NCI-H1436 (cell line): ENCODE measurements around the gene ARHGAP24.

Source experiments
- DNase-seq: peaks from one replicate; lab custom pipeline; 2025; lab: John Stamatoyannopoulos, UW

ARHGAP24 gene

GRCh38 chr4:85919200-85919887, 444.4 kb downstream of the ARHGAP24 start:
- DNase-seq = no peak

DNA sequence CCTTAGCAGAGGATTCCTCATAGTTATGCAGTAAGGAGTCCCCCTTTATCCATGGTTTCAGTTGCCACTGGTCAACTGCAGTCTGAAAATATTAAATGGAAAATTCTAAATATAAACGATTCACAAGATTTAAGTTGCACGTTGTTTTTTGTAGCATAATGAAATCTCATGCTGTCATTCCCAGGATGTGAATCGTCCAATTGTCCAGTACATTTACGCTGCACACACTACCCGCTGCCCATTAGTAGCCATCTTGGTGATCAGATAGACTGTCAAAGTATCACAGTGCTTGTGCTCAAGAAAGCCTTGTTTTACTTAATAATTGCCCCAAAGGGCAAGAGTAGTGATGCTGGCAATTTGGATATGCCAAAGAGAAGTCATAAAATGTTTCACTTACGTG, 450.1 kb downstream of the ARHGAP24 start:
- DNase-seq = no peak

DNA sequence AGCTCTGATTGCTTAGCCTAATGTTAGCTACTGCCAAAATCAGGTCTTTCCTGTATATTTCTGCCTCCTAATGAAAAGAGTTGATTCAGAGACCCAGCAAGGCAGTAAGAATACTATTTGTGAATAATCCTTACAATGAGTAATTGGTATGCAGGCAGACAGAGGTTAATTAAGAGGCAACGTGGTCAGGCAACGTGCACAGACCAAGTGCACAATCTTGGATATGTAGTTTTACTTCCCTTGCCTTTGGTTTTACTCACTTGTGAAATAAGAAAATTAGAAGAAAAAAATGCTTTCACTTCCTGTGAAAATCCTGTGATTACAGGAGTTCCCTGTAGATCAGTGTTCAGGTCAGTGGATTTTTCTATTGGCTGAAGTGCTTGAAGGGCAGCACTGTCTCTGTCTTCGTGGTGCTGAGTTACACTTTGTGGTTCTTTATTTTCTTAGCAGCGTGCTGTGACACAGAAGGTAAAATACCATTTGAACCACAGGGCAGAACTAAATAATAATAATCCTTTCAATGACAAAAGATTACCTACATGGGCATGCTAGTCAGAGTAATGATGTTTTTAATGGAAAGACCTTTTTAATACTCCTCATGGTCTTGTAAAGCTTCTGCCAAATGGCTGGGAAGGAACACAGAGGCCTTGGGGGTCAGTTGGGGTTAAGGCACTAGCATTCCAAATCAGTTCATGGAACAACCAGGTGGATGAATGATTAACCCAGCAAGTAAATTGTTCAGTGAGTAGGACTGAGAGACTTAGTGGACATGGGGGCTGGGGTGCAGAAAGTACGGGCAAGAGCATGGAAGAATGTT, 454.0 kb downstream of the ARHGAP24 start:
- DNase-seq = no peak

GRCh38 chr4:85929961-85930665, 455.2 kb downstream of the ARHGAP24 start:
- peak; percentile 29 for DNase-seq

DNA sequence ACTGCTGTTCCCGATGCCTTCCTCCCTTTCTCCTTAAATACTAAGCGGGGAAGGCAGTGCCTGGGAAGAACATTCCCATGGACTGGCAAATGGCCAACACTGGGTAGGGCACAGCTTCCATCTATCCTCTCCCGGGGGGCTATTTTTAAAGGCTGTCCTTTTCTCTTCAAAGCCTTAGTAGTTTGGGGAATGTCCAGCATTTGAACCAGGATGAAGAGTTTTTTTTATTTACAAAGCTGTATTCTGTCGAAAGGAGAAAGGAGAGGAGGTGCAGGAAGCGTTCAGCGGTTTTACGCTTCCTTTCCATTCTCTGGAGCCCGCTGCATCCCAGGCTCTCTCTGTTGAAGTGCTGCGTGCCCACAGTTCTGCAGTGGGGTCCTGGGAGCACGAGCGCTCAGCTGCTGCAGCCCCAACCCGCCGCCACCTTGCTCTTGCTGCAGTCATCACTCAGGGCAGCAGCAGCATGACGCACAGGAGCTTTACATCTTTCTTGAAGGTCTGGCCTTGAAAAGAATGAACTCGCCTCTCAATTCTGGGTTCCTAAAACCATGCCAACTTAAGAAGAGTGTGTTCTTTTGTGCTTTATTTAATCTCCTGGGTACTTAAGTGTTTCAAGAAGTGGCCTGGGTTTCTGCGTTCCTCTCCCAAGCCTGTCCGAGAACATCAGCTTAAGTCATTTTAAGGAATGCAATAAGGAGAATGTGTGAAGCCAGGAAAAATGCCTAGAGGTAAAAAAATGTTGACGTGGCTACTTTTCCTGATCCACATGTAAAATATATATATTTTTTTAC, 457.7 kb downstream of the ARHGAP24 start:
- DNase-seq = no peak

- DNase-seq = no peak
These were observed 458.3 kb downstream of the ARHGAP24 start for GRCh38 chr4:85933291-85933640.

DNA sequence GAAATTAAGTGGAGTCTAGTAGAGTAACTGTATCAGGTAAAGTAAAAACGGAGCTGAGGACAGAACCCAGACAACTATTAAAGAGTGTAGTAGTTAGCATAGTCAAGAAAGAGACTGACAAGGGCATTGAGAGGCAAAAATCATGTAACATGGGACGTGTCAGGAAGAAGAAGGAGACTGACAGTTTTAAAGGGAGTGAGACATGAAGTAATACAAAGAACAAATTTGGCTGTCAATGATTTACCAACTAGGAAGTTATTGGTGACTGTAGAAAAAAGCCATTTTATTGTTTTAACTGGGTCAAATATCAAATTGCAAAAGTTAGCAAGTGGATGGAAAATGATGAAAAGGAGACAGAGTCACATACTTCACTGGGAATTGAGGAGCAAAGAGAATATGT, 462.6 kb downstream of the ARHGAP24 start:
- DNase-seq = no peak

GRCh38 chr4:85938062-85938461, 463.1 kb downstream of the ARHGAP24 start:
- no peak for DNase-seq

DNA sequence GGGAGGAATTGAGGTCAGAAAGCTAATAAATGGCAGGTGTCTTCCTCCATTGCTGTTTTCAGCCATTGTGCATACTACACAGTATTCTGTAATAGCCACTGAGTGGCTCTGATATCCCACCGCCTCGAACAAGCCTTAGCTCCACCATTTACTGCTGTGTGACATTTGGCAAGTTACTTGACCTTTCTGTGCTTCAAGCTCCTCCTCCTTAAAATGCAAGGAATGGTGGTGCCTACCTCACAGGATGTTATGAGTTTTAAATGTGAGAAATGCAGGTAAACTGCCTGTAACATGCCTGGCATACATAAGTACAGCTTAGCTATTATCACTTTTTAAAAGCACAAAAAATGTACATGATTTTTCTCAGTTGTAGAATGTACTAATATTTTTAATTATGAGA, 464.0 kb downstream of the ARHGAP24 start:
- DNase-seq = no peak

DNA sequence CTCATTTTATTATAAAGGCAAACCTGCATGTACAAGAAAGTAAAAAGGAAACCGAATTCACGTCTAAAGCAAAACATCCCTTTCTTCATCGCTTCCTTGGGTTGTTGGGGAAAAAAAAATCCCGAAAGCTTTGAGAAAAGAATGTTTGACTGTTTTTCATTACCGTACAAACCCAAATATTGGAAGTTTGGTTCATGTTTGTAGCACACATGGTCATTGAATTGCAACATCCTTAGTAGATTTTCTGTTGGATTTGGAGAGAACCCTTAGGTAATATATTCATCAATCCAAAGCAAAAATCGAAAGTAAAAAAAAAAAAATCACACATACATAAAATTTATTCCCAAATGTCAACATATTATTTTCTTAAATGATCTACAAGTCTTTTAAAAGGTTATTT, 464.6 kb downstream of the ARHGAP24 start:
- DNase-seq = no peak

DNA sequence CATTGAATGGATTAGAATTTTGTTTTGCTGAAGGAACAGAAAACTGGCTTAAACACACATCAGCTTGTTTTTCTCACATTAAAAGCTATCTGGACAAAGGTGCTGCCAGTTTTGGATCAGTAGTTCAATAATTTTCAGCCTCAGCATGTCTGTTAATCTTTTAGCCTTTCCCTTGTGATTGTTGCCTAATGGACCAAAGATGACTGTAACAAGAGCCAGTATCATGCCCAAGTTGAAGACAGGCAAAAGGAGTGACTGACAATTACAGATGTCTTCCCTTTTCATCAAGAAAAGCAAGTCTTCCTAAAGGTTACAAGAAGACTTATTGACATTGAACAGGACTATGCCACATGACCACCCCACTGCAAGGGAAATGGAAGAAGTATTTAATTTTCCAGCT, 465.2 kb downstream of the ARHGAP24 start:
- no peak for DNase-seq

DNA sequence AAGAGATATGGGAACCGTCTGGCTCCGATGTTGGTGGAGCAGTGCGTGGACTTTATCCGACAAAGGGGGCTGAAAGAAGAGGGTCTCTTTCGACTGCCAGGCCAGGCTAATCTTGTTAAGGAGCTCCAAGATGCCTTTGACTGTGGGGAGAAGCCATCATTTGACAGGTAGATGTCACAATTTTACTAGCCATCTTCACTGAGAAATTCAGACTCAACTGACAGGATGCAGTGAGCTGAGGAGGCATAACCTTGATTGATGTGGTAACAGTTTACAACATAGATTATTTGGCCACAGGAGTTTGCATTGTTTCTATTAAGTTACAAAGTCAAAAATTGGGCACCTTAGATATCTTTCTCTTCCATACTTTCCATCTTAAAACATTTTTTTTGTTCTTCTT, 467.2 kb downstream of the ARHGAP24 start:
- DNase-seq = no peak

DNA sequence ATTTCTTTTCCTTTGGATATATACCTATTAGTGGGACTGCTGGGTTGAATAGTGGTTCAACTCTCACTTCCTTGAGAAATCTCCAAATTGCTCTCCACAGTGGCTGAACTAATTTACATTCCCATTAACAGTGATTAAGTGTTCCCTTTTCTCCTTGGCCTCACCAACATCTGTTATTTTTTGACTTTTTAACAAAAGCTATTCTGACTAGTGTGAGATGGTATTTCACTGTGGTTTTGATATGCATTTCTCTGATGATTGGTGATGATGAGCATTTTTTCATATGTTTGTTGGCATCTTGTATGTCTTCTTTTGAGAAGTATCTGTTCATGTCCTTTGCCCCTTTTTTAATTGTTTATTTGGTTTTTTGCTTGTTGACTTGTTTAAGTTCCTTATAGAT, 471.9 kb downstream of the ARHGAP24 start:
- DNase-seq = no peak

- no peak for DNase-seq
These were observed 476.1 kb downstream of the ARHGAP24 start for GRCh38 chr4:85951099-85951498.

GRCh38 chr4:85952528-85952927, 477.6 kb downstream of the ARHGAP24 start:
- DNase-seq = no peak

DNA sequence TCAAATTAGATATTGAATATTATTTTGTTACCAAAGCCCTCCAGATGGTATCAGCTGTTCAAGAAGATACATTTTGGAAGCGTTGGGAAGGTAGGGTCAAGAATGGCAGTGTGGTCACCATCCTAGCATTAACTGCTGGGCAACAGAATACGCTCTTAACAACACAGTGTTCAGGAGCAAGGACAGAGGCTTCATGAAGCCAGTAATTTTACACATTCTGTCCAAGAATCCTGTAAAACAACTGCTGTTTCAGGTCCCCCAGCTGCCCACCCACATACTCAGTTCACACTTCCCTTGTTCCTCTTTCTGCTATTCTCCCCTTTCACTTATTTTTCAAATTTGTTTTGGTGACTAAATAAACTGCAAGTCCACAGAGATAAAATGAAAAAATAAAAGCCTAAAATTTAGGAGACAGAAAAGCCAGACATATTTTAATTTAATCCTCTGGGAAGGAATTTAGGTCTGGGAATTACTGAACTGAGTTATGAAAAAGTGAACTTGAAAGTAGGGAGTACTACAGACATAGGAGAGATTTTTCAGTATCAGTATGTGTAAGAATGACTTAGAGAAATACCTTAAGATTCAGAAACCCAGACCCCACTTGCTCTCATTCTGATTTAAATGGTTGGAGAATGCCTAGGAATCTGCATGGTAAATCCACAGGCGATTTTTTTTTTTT, 478.2 kb downstream of the ARHGAP24 start:
- DNase-seq = no peak

DNA sequence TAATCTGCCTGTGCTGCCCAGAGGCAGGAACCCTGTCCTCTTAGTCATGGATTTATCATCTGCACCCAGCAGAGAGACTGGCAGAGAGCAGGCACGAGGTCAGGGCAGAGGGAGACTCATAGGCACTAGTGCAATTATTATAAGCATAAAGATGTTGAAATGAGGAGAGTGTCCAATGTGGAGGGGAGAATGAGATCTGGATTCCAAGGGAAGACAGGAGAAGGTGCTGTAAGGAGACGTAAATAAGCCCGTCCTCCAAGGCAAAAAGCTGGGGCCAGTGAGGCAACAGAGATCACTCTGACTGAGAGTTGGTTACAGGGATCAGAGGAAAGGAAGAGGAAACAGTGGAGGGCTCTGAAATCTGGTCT, 478.7 kb downstream of the ARHGAP24 start:
- DNase-seq = no peak

DNA sequence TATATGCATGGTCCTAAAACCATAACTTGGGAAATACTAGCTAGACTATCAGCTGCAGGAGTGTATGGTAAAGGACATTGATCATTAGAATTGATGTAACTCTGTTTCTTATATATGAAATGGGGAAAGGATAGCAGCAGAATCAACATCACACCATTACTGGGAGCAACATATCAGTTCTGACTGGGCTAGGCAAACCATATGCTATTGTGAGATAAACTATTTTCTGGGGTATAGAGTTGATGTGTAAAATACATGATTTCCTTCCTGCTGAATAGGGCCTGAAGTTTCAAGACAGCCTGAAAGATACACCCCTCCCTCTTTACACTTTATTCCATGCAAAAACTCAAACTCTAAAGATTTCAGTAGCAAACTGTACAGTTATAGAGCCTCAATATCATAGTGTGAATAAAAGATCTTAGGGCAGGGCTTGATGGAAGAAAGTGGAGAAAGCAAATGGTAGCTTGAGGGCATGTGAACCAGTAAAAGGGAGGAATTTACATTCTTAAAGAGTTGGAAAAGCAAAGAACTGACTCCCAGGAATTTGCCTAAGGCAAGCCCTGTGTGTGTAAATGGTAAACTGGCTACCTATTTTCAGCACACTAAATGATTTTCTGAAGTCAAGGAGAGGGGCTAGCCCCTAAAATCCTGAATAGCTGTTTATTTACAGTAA, 480.8 kb downstream of the ARHGAP24 start:
- DNase-seq = no peak

GRCh38 chr4:85956293-85956945, 481.5 kb downstream of the ARHGAP24 start:
- DNase-seq = no peak

DNA sequence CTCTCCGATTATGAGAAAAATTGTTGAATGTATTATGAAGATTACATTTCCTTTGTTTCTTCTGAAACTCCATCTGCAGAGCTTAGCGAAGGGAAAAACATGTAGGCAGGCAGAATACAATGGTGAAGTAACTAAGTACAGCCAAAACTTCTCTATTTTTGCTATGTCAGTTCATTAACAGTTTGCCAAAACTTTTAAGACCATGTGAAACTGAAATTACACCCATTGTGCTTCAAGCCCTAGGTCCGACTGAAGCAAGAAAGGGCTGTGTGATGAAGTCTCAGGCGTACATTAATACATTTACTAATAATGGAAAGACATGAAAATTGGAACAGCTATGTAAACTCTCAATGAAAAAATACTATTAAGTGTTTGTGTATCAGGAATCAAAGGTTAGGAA, 486.9 kb downstream of the ARHGAP24 start:
- no peak for DNase-seq

GRCh38 chr4:85963231-85963630, 488.3 kb downstream of the ARHGAP24 start:
- no peak for DNase-seq
